ENCODE data around the gene GADD45G. TPM values are rescaled to one million over a fixed set of nuclear protein-coding genes. Genes with fewer than 3 reads are reported as not detected.

Gene GADD45G
- polyA plus RNA-seq, 1 of the 3 experiments (the other 2 are of a cell fraction) = 1.3 TPM

DNA sequence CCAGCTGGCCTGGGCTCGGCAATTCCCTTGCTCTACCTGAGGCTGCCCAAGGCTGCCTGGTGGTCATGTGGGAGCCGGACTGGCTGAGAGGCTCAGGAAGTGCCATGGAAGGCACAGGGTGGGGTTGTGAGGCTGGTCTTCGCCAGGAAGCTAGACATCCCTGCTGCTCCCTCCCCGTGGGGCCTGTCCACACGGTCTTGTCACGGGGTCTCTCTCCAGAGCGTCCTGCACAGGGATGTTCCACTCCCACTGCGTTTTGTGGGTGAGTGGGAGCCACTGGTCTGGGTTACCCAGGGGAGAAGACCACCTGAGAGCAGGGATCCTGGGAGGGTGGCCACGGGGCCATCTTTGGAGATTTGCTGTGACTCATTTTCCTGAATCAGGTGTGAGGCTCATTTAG, 11.6 kb downstream of the GADD45G start:
- Histone ChIP-seq H3K9ac (no peak overlapping the region), H3K27ac (ENCODE audit: low read depth in 2 of 2, low read length in 1 of 2) (no peak overlapping the region), H3K4me2 (no peak overlapping the region), H3K36me3 (replicated peaks in 1 of 2; ENCODE audit: control insufficient read depth in 1 of 2, insufficient read depth in 2 of 2, low read length in 1 of 2) (no peaks in the 10 kb centered on the region), H3K79me2 (ENCODE audit: insufficient read depth) (no peaks in the 10 kb centered on the region), H3K9me3 (no peaks in the 10 kb centered on the region), H3K4me3 (ENCODE audit: low read depth in 2 of 2, low read length in 1 of 2) (no peak overlapping the region), H3K4me1 (ENCODE audit: control insufficient read depth in 1 of 2, insufficient read depth in 2 of 2, low read depth in 1 of 2, low read length in 1 of 2) (no peaks in the 10 kb centered on the region; a peak in 1 of 4 replicates), H3F3A (replicated peaks; ENCODE audit: insufficient read depth) (no peaks in the 10 kb centered on the region), H2AFZ (ENCODE audit: low read depth) (no peak overlapping the region), H3K9me2 (no peaks in the 10 kb centered on the region), H3K27me3 (ENCODE audit: insufficient read depth) (no peaks in the 10 kb centered on the region; the same call in 1 of the 2 replicates), H4K20me1 (ENCODE audit: insufficient read depth) (no peaks in the 10 kb centered on the region)
- POLR2A ChIA-PET = no interaction called here
- DNase-seq = no peak
- CTCF ChIA-PET = interaction anchor here (0.5 to 2.0 kb wide), 4 partner anchors 12 to 160 kb away, joined by 3 to 6 read pairs (median 3); no protein-coding TSS in a partner anchor
- WGBS (ENCODE audit: low lambda C conversion rate) = 42% methylated on average over 4 of the region's 9 CpGs
- no peak for TF ChIP-seq EZH2phosphoT487 (IDR thresholded peaks at IDR 0.05; ENCODE audit: borderline replicate concordance, low read depth)
- TF ChIP-seq GATA2 (CRISPR knock-in tag; IDR thresholded peaks at IDR 0.05) = no peak
- no peak for TF ChIP-seq TCF12 (IDR thresholded peaks at IDR 0.05)
- no peak for TF ChIP-seq SMC3 (IDR thresholded peaks at IDR 0.05; ENCODE audit: low read depth, low read length)
- no peak for TF ChIP-seq RXRA (IDR thresholded peaks at IDR 0.05; ENCODE audit: borderline replicate concordance, low read depth)
- TF ChIP-seq, protein P1, sequence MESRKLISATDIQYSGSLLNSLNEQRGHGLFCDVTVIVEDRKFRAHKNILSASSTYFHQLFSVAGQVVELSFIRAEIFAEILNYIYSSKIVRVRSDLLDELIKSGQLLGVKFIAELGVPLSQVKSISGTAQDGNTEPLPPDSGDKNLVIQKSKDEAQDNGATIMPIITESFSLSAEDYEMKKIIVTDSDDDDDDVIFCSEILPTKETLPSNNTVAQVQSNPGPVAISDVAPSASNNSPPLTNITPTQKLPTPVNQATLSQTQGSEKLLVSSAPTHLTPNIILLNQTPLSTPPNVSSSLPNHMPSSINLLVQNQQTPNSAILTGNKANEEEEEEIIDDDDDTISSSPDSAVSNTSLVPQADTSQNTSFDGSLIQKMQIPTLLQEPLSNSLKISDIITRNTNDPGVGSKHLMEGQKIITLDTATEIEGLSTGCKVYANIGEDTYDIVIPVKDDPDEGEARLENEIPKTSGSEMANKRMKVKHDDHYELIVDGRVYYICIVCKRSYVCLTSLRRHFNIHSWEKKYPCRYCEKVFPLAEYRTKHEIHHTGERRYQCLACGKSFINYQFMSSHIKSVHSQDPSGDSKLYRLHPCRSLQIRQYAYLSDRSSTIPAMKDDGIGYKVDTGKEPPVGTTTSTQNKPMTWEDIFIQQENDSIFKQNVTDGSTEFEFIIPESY (IDR thresholded peaks at IDR 0.05; ENCODE audit: borderline replicate concordance, low read depth) = no peak
- no peak for TF ChIP-seq RCOR1 (IDR thresholded peaks at IDR 0.05; ENCODE audit: low read length)
- TF ChIP-seq POLR2AphosphoS5 (IDR thresholded peaks at IDR 0.05; ENCODE audit: low read depth, low read length) = no peak
- TF ChIP-seq EP300 (IDR thresholded peaks at IDR 0.05; ENCODE audit: borderline replicate concordance in 1 of 2, low read depth in 1 of 2, low read length in 1 of 2) = no peak
- no peak for TF ChIP-seq IRF3 (IDR thresholded peaks at IDR 0.05; ENCODE audit: low read depth, low read length)
- TF ChIP-seq, protein P2, sequence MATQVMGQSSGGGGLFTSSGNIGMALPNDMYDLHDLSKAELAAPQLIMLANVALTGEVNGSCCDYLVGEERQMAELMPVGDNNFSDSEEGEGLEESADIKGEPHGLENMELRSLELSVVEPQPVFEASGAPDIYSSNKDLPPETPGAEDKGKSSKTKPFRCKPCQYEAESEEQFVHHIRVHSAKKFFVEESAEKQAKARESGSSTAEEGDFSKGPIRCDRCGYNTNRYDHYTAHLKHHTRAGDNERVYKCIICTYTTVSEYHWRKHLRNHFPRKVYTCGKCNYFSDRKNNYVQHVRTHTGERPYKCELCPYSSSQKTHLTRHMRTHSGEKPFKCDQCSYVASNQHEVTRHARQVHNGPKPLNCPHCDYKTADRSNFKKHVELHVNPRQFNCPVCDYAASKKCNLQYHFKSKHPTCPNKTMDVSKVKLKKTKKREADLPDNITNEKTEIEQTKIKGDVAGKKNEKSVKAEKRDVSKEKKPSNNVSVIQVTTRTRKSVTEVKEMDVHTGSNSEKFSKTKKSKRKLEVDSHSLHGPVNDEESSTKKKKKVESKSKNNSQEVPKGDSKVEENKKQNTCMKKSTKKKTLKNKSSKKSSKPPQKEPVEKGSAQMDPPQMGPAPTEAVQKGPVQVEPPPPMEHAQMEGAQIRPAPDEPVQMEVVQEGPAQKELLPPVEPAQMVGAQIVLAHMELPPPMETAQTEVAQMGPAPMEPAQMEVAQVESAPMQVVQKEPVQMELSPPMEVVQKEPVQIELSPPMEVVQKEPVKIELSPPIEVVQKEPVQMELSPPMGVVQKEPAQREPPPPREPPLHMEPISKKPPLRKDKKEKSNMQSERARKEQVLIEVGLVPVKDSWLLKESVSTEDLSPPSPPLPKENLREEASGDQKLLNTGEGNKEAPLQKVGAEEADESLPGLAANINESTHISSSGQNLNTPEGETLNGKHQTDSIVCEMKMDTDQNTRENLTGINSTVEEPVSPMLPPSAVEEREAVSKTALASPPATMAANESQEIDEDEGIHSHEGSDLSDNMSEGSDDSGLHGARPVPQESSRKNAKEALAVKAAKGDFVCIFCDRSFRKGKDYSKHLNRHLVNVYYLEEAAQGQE (IDR thresholded peaks at IDR 0.05; ENCODE audit: low read depth, low read length) = no peak
